Immature natural killer cell (primary cell): ENCODE results near the gene MARCHF10. TPM values are rescaled to one million over a fixed set of nuclear protein-coding genes. Genes with fewer than 3 reads are reported as not detected.

Experiments used
- DNase-seq, 3 donors: peaks; one replicate each; pipeline ENCODE4 v3.0.0; 2022; ENCODE audit warnings: mixed read lengths in 1 of 3
- H3K27ac Mint-ChIP-seq, 6 donors: one replicate each; pipeline ENCODE4 v1.8.0; 2020; ENCODE audit warnings: mixed read lengths in 6 of 6, mild to moderate bottlenecking in 5 of 6, inconsistent platforms in 4 of 6, moderate library complexity in 3 of 6
- H3K27me3 Mint-ChIP-seq, 3 donors: one replicate each; pipeline ENCODE4 v1.8.0; 2020 to 2021; ENCODE audit warnings: low read depth in 3 of 3, mild to moderate bottlenecking in 3 of 3, mixed read lengths in 3 of 3, moderate library complexity in 3 of 3, inconsistent platforms in 1 of 3
- H3K36me3 Mint-ChIP-seq, 3 donors: one replicate each; pipeline ENCODE4 v1.8.0; 2020; ENCODE audit warnings: mixed read lengths in 3 of 3, inconsistent platforms in 2 of 3, mild to moderate bottlenecking in 2 of 3
- H3K4me1 Mint-ChIP-seq, 2 donors: one replicate each; pipeline ENCODE4 v1.8.0; 2020; ENCODE audit warnings: inconsistent platforms in 2 of 2, mild to moderate bottlenecking in 2 of 2, mixed read lengths in 2 of 2, moderate library complexity in 1 of 2
- H3K4me3 Mint-ChIP-seq, 5 donors: one replicate each; pipeline ENCODE4 v1.8.0; 2020; ENCODE audit warnings: mild to moderate bottlenecking in 5 of 5, mixed read lengths in 5 of 5, inconsistent platforms in 3 of 5, moderate library complexity in 3 of 5
- H3K9me3 Mint-ChIP-seq, 6 donors: one replicate each; pipeline ENCODE4 v1.8.0; 2020; ENCODE audit warnings: mild to moderate bottlenecking in 6 of 6, mixed read lengths in 6 of 6, inconsistent platforms in 4 of 6, moderate library complexity in 3 of 6
- polyA plus RNA-seq, 3 donors: library from polyadenylated mRNA; unstranded; fragments of 300-500 nt; fragmentation: Illumina TruSeq; gene quantifications; one replicate each; pipeline ENCODE4 v1.2.3, GENCODE V29; 2021

Gene MARCHF10
- polyA plus RNA-seq, 3 donors from 2014 or later, result 1.8 to 2.1 (median 2.0) TPM

DNA sequence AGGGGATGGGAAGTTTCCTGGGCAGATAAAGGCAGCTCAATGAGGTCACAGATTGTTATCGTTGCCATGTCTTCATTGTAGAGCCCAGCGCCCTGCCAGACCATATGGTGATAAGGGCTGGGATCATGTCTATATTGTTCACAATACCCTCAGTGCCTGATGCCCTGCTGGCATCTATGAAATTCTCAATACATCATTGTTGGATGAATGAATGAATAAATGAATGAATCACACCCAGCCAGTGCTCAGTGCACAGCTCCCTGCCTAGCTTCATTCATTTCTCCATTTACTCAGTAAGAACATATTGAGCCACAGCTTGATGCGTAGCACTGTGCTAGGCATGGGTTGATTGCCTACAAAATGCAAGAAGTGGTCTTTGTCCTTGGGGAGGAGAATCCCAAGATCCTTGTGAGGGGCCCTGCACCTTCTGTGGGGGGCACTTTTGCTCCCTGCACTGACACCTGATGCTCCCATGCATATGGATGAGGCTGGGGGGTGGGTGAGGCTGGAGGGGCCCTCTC lies 150.9 kb downstream of the MARCHF10 start:
- Mint-ChIP-seq H3K4me3 (no peak overlapping the region), H3K27me3 (peaks cover 6 to 7% (median 7%) of the 10 kb centered on the region in 3 donors), H3K27ac (no peak overlapping the region)

GRCh38 chr17:62656446-62656845 lies 151.7 kb downstream of the MARCHF10 start:
- H3K4me3 Mint-ChIP-seq, result no peak overlapping the region
- H3K36me3 Mint-ChIP-seq, result peaks cover 0 to 2% (median 0%) of the 10 kb centered on the region in 3 donors
- H3K9me3 Mint-ChIP-seq, result peaks cover 0 to 9% (median 0%) of the 10 kb centered on the region in 6 donors
- no peak overlapping the region for H3K27ac Mint-ChIP-seq
- peaks cover 24 to 28% of the 10 kb centered on the region in 2 donors for H3K4me1 Mint-ChIP-seq
- peaks cover 6 to 11% (median 10%) of the 10 kb centered on the region in 3 donors for H3K27me3 Mint-ChIP-seq
- no peak for DNase-seq

More for the DNA sequence above, 150.9 kb downstream of the MARCHF10 start:
- no peak for DNase-seq
- H3K4me1 Mint-ChIP-seq, result peaks cover 18 to 21% of the 10 kb centered on the region in 2 donors
- peaks cover 0 to 11% (median 0%) of the 10 kb centered on the region in 6 donors for H3K9me3 Mint-ChIP-seq
- H3K36me3 Mint-ChIP-seq, result peaks cover 0 to 3% (median 0%) of the 10 kb centered on the region in 3 donors

- peaks cover 24 to 28% of the 10 kb centered on the region in 2 donors for H3K4me1 Mint-ChIP-seq
- H3K27ac Mint-ChIP-seq, result no peak overlapping the region
- H3K9me3 Mint-ChIP-seq, result peaks cover 0 to 3% (median 0%) of the 10 kb centered on the region in 6 donors
- no peak for DNase-seq
- no peaks in the 10 kb centered on the region for H3K36me3 Mint-ChIP-seq
- H3K27me3 Mint-ChIP-seq, result peaks cover 6 to 12% (median 11%) of the 10 kb centered on the region in 3 donors
- H3K4me3 Mint-ChIP-seq, result no peak overlapping the region
Observed at GRCh38 chr17:62655656-62656055, 152.5 kb downstream of the MARCHF10 start.

- H3K36me3 Mint-ChIP-seq, result no peaks in the 10 kb centered on the region
- no peaks in the 10 kb centered on the region for H3K9me3 Mint-ChIP-seq
- no peak for DNase-seq
- H3K27me3 Mint-ChIP-seq, result peaks cover 6 to 14% (median 11%) of the 10 kb centered on the region in 3 donors
- H3K4me3 Mint-ChIP-seq, result peak overlapping the region; percentile 65 to 80 (median 75)
- peak overlapping the region in 2 of 6 donors; percentile 6 to 25 for H3K27ac Mint-ChIP-seq
- H3K4me1 Mint-ChIP-seq, result peaks cover 24 to 28% of the 10 kb centered on the region in 2 donors
Observed at GRCh38 chr17:62653826-62654761, 154.0 kb downstream of the MARCHF10 start.

GRCh38 chr17:62653002-62653825 lies 154.9 kb downstream of the MARCHF10 start:
- DNase-seq, result peak; percentile 23 to 56 (median 40)
- Mint-ChIP-seq H3K27ac (peak overlapping the region in 3 of 6 donors; percentile 6 to 45 (median 20)), H3K36me3 (no peaks in the 10 kb centered on the region), H3K4me1 (peaks cover 24 to 28% of the 10 kb centered on the region in 2 donors), H3K9me3 (no peaks in the 10 kb centered on the region), H3K4me3 (peak overlapping the region; percentile 65 to 85 (median 78)), H3K27me3 (peaks cover 6 to 14% (median 11%) of the 10 kb centered on the region in 3 donors)

- peak; percentile 22 to 50 (median 36) for DNase-seq
- Mint-ChIP-seq H3K27ac (peak overlapping the region in 2 of 6 donors; percentile 20 to 57), H3K27me3 (peaks cover 6 to 14% (median 11%) of the 10 kb centered on the region in 3 donors), H3K36me3 (no peaks in the 10 kb centered on the region), H3K9me3 (no peaks in the 10 kb centered on the region), H3K4me1 (peaks cover 24 to 28% of the 10 kb centered on the region in 2 donors), H3K4me3 (peak overlapping the region; percentile 65 to 85 (median 78))
Observed at GRCh38 chr17:62652251-62653001, 155.7 kb downstream of the MARCHF10 start.

Other genes with a start within 250 kb of the MARCHF10 start
- not detected for gene MRC2, start 180.6 kb downstream of the MARCHF10 start, polyA plus RNA-seq
- 1 to 10 TPM; 2.6 to 6.2 (median 4.4) TPM for gene TANC2, start 157.9 kb upstream of the MARCHF10 start, polyA plus RNA-seq